ENCODE data around the gene MINDY2.
"Not testable (repeated sequence)": the region's sequence is repeated elsewhere in the genome, so short reads cannot be mapped to it uniquely, and the experiment has no call there.

The MINDY2 gene

DNA sequence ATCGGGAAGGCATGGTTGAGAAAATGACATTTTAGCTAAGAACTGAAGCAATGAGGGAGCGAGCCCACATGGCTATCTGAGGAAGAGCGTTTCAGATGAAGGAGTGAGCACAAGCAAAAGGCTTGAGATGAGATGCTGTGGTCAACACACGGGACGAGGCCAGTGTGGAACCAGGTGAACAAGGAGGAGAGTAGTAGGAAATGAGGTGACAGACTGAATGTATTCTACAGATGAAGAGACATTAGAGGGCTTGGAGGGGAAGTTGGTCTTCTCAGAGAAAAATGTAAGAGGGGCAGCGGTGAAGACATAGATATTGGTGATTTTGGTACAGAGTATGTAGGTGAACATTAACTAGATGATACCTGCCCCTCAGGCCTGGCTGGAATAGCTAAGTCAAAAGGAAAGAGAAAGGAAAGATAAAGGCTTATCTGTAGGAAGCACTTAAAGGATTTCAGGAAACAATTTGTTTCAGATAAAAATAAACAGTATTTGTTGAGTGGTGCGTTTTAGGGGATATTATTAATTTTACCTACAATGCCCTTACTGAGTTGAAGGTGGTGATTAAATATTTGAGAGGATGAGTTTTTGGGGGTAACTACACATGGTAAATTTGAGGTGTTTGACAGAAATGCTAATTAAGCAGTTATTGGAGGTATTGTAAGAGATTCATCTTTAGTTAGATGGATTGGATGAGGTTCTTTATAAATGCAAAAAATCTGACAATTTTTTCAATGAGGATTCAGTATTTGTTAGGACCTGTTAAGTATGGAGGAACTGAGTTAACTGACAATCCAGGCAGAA is 105.4 kb downstream of the MINDY2 start:
- H3K27ac ChIP-seq (ENCODE audit: insufficient read depth, low read length, poor library complexity, severe bottlenecking) = no peak overlapping the region

DNA sequence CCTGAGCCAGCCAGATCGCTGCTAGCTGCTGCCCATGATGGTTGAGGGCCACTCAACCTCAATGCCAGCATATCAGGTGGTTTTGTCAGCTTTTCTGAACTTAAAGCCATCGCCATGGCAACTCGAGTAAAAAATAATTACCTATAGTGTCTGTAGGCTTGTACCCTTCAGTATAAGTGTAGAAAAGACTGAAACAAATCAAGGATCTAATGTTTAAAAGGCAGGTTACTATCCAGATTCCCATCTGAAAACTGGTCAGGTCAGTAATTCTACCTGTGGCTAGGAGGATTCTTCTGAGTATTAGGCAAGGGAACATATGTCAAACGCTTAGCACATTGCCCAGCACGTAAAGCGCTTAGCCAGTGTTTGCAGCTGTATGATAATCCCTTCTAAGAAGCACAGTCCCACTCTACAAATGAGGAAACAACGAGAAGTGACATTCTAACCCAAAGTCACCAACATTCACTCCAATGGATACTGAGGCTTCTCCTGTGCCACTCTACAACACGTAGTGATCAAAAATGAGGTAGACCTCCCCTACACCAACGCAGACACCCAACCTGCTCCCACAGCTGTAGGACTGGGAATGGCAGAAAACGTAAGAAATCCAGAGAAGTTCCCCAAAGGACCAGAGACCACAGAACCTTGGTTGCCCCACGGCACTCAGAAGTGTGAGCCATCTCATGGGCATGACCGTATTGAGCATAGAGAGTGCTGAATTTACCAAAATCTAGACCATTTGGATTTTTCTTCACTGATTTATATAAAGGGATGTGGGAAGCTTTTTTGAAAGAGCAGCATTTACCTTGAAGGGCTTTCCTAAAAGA is 107.1 kb downstream of the MINDY2 start:
- H3K36me3 ChIP-seq (ENCODE audit: control insufficient read depth, insufficient read depth, low read length) = peaks cover 52% of the 10 kb centered on the region
- H3K4me3 ChIP-seq (ENCODE audit: insufficient read depth, low read depth, low read length, poor library complexity, severe bottlenecking) = no peak overlapping the region
- no peak overlapping the region for H3K27ac ChIP-seq (ENCODE audit: insufficient read depth, low read length, poor library complexity, severe bottlenecking)
- H3K9me3 ChIP-seq (ENCODE audit: control insufficient read depth, low read length) = no peaks in the 10 kb centered on the region
- DNase-seq = no peak
- H3K4me1 ChIP-seq (ENCODE audit: control insufficient read depth, insufficient read depth, low read length, poor library complexity, severe bottlenecking) = no peaks in the 10 kb centered on the region
- H3K27me3 ChIP-seq (replicated peaks; ENCODE audit: control insufficient read depth, insufficient read depth, low read length, poor library complexity, severe bottlenecking) = no peaks in the 10 kb centered on the region

More for the DNA sequence above, 105.4 kb downstream of the MINDY2 start:
- H3K9me3 ChIP-seq (ENCODE audit: control insufficient read depth, low read length) = no peaks in the 10 kb centered on the region
- no peaks in the 10 kb centered on the region for H3K4me1 ChIP-seq (ENCODE audit: control insufficient read depth, insufficient read depth, low read length, poor library complexity, severe bottlenecking)
- no peak for DNase-seq
- no peaks in the 10 kb centered on the region for H3K27me3 ChIP-seq (replicated peaks; ENCODE audit: control insufficient read depth, insufficient read depth, low read length, poor library complexity, severe bottlenecking)
- no peak overlapping the region for H3K4me3 ChIP-seq (ENCODE audit: insufficient read depth, low read depth, low read length, poor library complexity, severe bottlenecking)
- peaks cover 36% of the 10 kb centered on the region for H3K36me3 ChIP-seq (ENCODE audit: control insufficient read depth, insufficient read depth, low read length)

DNA sequence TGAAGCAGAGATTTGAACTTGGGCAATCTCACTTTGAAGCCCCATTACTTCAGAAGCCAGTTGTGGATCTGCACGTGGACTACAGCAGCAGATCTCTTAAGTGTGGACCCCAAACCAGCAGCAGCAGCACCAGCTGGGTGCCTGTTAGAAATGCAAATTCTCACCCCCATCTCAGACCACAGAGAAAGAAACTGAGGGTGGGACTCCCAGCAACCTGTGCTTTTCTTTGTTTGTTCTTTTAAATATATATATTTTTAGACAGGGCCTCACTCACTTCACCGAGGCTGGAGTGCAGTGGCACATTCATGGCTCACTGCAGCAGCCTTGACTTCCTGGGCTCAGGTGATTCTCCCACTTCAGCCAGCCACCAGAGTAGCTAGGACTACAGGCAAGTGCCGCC is 109.2 kb downstream of the MINDY2 start:
- H3K27ac ChIP-seq (ENCODE audit: insufficient read depth, low read length, poor library complexity, severe bottlenecking) = no peak overlapping the region
- H3K9me3 ChIP-seq (ENCODE audit: control insufficient read depth, low read length) = no peaks in the 10 kb centered on the region
- H3K4me1 ChIP-seq (ENCODE audit: control insufficient read depth, insufficient read depth, low read length, poor library complexity, severe bottlenecking) = no peaks in the 10 kb centered on the region
- no peak overlapping the region for H3K4me3 ChIP-seq (ENCODE audit: insufficient read depth, low read depth, low read length, poor library complexity, severe bottlenecking)
- no peak for DNase-seq
- no peaks in the 10 kb centered on the region for H3K27me3 ChIP-seq (replicated peaks; ENCODE audit: control insufficient read depth, insufficient read depth, low read length, poor library complexity, severe bottlenecking)
- H3K36me3 ChIP-seq (ENCODE audit: control insufficient read depth, insufficient read depth, low read length) = peaks cover 66% of the 10 kb centered on the region

DNA sequence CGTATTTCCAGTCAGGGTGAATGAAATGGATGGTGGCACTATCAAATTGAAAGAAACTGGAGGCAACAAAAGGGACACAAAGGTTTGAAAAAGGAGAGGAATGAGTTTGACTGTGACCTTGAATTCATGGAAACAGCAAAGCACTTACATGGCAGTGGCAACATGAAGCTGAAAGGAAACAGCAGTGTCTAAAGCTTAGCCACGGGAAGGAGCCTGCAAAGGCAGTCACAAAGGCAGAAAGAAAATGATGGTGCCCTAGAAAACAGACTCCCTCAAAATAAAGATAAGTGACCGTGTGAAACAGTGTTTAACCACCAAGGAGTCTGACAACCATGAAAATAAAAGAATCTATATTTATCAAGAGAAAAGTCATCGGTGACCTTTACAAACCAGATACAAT is 111.1 kb downstream of the MINDY2 start:
- Histone ChIP-seq H3K36me3 (ENCODE audit: control insufficient read depth, insufficient read depth, low read length) (peaks cover 85% of the 10 kb centered on the region), H3K9me3 (ENCODE audit: control insufficient read depth, low read length) (no peaks in the 10 kb centered on the region), H3K27ac (ENCODE audit: insufficient read depth, low read length, poor library complexity, severe bottlenecking) (no peak overlapping the region), H3K4me3 (ENCODE audit: insufficient read depth, low read depth, low read length, poor library complexity, severe bottlenecking) (no peak overlapping the region), H3K4me1 (ENCODE audit: control insufficient read depth, insufficient read depth, low read length, poor library complexity, severe bottlenecking) (no peaks in the 10 kb centered on the region), H3K27me3 (replicated peaks; ENCODE audit: control insufficient read depth, insufficient read depth, low read length, poor library complexity, severe bottlenecking) (no peaks in the 10 kb centered on the region)
- no peak for DNase-seq

DNA sequence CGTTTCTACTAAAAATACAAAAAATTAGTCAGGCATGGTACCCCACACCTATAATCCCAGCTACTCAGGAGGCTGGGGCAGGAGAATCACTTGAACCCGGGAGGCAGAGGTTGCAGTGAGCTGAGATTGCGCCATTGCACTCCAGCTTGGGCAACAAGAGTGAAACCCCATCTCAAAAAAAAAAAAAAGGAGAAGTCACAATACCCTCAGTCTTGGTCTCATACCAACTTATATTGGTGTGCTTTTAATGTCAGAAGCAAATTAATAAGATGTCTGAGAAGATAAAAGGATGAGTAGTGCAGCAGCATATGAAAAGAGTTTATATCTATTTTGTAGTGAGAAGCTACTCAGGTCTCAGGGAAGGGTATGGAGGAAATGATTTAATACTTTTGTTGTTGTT is 112.8 kb downstream of the MINDY2 start:
- H3K4me1 ChIP-seq (ENCODE audit: control insufficient read depth, insufficient read depth, low read length, poor library complexity, severe bottlenecking); H3K27me3 ChIP-seq (replicated peaks; ENCODE audit: control insufficient read depth, insufficient read depth, low read length, poor library complexity, severe bottlenecking); H3K4me3 ChIP-seq (ENCODE audit: insufficient read depth, low read depth, low read length, poor library complexity, severe bottlenecking); H3K9me3 ChIP-seq (ENCODE audit: control insufficient read depth, low read length); DNase-seq; H3K27ac ChIP-seq (ENCODE audit: insufficient read depth, low read length, poor library complexity, severe bottlenecking): not testable (repeated sequence)
- H3K36me3 ChIP-seq (ENCODE audit: control insufficient read depth, insufficient read depth, low read length) = peaks cover 90% of the 10 kb centered on the region

DNA sequence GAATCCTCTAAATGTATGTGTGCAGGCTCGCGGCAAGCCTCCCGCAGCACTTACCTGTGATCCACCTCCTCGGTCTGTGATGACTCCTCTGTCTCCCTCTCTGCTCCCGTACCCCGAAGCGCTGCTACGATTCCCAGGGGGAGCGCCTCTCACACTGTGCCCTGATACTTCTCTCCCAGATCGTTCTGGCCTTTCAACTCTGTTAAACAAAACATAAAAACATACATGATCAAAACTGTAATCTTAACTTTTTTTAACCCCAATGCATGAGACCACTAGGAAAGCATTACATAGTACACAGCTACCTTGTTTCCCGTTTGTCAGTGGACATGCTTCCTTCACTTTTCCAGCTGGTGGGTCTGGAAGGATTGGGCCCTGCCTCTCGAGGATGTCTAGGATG is 115.8 kb downstream of the MINDY2 start:
- DNase-seq = no peak
- H3K27ac ChIP-seq (ENCODE audit: insufficient read depth, low read length, poor library complexity, severe bottlenecking) = no peak overlapping the region
- H3K4me3 ChIP-seq (ENCODE audit: insufficient read depth, low read depth, low read length, poor library complexity, severe bottlenecking) = no peak overlapping the region
- H3K4me1 ChIP-seq (ENCODE audit: control insufficient read depth, insufficient read depth, low read length, poor library complexity, severe bottlenecking) = no peaks in the 10 kb centered on the region
- H3K36me3 ChIP-seq (ENCODE audit: control insufficient read depth, insufficient read depth, low read length) = peaks cover 89% of the 10 kb centered on the region
- H3K27me3 ChIP-seq (replicated peaks; ENCODE audit: control insufficient read depth, insufficient read depth, low read length, poor library complexity, severe bottlenecking) = no peaks in the 10 kb centered on the region
- H3K9me3 ChIP-seq (ENCODE audit: control insufficient read depth, low read length) = no peaks in the 10 kb centered on the region

DNA sequence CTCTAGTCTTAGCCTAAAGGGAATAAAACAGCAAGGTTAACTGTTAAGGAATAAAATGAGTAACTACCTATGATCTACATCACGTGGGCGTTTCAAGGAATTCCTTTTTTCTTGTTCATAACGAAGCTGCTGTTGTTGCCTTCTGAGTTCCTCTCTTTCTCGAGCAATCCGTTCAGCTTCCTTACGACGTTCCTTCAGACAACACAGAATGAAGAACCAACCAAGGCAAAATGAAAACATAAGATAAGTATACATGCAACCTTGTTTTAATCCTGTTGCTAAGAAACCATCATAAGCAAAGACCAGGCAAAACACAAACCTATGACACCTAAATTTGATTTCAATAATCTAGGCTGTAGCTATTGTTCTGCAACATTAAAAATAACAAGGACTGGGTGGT is 118.3 kb downstream of the MINDY2 start:
- Histone ChIP-seq H3K36me3 (ENCODE audit: control insufficient read depth, insufficient read depth, low read length) (peaks cover 95% of the 10 kb centered on the region), H3K4me3 (ENCODE audit: insufficient read depth, low read depth, low read length, poor library complexity, severe bottlenecking) (no peak overlapping the region), H3K4me1 (ENCODE audit: control insufficient read depth, insufficient read depth, low read length, poor library complexity, severe bottlenecking) (no peaks in the 10 kb centered on the region), H3K9me3 (ENCODE audit: control insufficient read depth, low read length) (no peaks in the 10 kb centered on the region), H3K27me3 (replicated peaks; ENCODE audit: control insufficient read depth, insufficient read depth, low read length, poor library complexity, severe bottlenecking) (no peaks in the 10 kb centered on the region), H3K27ac (ENCODE audit: insufficient read depth, low read length, poor library complexity, severe bottlenecking) (no peak overlapping the region)
- no peak for DNase-seq

DNA sequence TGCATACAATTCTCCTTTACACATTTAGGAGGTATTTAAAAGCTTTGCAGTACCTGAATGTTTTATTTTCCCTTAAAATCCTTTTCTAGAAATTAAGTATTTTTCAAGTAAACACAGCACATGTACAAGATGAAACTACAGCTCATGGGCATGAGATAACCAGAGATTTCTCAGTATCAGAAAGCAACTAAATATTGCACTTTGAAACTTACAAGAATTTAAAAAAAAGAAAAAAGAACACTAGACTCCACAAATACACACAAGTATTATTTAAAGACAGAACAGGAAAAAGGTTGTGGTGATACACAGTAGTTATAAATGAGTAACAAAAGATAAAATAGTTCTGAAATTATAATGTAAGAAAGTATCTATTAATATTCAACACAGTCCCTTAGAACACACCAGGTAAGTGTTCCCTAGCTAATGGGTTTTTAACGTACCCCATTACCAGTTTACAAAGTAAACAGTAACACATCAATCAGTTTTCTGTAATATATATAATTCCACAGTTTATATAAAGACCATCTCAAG is 127.1 kb downstream of the MINDY2 start:
- Histone ChIP-seq H3K4me1 (ENCODE audit: control insufficient read depth, insufficient read depth, low read length, poor library complexity, severe bottlenecking) (no peaks in the 10 kb centered on the region), H3K9me3 (ENCODE audit: control insufficient read depth, low read length) (no peaks in the 10 kb centered on the region), H3K4me3 (ENCODE audit: insufficient read depth, low read depth, low read length, poor library complexity, severe bottlenecking) (no peak overlapping the region), H3K27ac (ENCODE audit: insufficient read depth, low read length, poor library complexity, severe bottlenecking) (no peak overlapping the region), H3K27me3 (replicated peaks; ENCODE audit: control insufficient read depth, insufficient read depth, low read length, poor library complexity, severe bottlenecking) (no peaks in the 10 kb centered on the region), H3K36me3 (ENCODE audit: control insufficient read depth, insufficient read depth, low read length) (peaks cover 66% of the 10 kb centered on the region)
- no peak for DNase-seq

DNA sequence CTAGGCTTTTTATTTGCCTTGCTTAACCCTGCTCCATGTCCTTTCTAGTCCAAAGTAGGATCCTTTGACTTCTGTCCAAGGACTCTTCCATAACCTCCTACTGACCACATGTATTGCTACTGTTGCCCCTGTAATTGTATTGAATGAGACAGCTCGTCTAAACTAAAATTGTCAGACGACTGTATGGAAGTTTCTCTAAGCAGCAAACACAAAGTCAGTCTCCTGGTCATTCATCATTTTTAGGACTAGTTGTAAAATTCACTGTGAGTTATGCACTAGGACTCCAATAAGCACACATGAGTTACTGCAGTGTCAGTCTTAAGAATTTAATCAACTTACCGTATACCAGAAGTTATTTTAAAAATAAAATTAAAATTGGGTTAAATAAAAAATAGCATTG is 129.5 kb downstream of the MINDY2 start:
- no peak for DNase-seq
- no peaks in the 10 kb centered on the region for H3K9me3 ChIP-seq (ENCODE audit: control insufficient read depth, low read length)
- no peak overlapping the region for H3K4me3 ChIP-seq (ENCODE audit: insufficient read depth, low read depth, low read length, poor library complexity, severe bottlenecking)
- no peaks in the 10 kb centered on the region for H3K4me1 ChIP-seq (ENCODE audit: control insufficient read depth, insufficient read depth, low read length, poor library complexity, severe bottlenecking)
- peaks cover 44% of the 10 kb centered on the region for H3K36me3 ChIP-seq (ENCODE audit: control insufficient read depth, insufficient read depth, low read length)
- no peaks in the 10 kb centered on the region for H3K27me3 ChIP-seq (replicated peaks; ENCODE audit: control insufficient read depth, insufficient read depth, low read length, poor library complexity, severe bottlenecking)
- no peak overlapping the region for H3K27ac ChIP-seq (ENCODE audit: insufficient read depth, low read length, poor library complexity, severe bottlenecking)

Data from effector memory CD4-positive, alpha-beta T cell (primary cell).